Measurements from ENCODE around the gene ZDHHC1.
"Not testable (repeated sequence)": the region's sequence is repeated elsewhere in the genome, so short reads cannot be mapped to it uniquely, and the experiment has no call there.

Gene ZDHHC1

DNA sequence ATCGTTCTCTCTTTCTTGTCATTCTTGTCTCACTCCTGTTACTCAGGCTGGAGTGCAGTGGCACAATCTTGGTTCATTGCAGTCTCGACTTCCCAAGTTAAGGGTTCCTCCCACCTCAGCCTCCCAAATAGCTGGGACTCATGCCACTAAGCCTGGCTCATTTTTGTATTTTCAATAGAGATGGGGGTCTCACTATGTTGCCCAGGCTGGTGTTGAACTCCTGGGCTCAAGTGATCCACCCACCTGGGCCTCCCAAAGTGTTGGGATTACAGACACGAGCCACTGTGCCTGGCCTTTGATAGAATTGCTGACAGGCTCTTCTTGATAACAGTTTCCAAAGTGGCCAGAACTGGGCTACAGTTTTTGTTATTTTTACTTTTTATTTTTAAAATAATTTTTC, 55.2 kb downstream of the ZDHHC1 start:
- DNase-seq (ENCODE audit: low read depth) = no peak

DNA sequence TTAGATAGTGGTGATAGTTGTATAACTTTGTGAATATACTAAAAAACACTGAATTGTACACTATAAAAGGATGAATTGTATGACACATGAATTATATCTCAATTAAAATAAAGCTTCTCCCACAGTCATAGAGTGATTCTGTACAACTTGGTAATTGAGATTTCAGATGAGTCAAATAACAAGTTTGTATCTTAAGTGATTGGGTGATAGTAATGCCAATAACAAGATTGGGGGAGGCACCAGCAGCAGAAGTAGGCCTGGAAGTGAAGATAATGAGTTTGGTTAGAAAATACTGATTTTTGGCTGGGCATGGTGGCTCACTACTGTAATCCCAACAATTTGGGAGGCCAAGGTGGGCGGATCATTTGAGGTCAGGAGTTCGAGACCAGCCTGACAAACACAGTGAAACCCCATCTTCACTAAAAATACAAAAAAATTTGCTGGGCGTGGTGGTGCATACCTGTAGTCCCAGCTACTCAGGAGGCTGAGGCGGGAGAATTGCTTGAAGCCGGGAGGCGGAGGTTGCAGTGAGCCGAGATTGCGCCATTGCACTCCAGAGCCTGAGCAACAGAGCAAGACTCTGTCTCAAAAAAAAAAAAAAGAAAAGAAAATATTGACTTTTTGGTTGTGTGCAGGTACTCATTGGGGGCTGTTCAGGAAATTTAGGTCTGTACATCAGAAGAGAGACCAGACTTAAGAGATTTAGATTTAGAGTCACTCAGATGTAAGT, 56.6 kb downstream of the ZDHHC1 start:
- not testable (repeated sequence) for DNase-seq (ENCODE audit: low read depth)

DNA sequence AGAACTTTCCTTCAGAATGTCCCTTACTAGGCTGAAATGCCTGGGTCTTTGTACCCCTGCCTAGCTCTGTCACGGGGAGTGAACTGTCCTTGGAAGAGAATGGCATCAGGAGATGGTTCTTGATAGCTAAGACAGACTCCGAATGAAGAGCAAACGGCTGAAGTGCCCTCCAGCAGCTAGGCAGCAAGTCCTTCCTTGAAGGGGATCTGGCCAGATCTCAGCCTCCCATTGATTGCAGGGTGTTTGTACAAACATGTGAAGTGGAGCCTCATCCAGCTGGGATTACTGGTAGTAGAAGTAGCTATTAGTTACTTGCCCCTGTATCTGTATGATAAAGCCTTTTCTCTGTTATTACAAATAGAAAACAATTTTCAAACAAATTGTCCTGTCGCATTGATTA, 58.7 kb downstream of the ZDHHC1 start:
- no peak for DNase-seq (ENCODE audit: low read depth)

DNA sequence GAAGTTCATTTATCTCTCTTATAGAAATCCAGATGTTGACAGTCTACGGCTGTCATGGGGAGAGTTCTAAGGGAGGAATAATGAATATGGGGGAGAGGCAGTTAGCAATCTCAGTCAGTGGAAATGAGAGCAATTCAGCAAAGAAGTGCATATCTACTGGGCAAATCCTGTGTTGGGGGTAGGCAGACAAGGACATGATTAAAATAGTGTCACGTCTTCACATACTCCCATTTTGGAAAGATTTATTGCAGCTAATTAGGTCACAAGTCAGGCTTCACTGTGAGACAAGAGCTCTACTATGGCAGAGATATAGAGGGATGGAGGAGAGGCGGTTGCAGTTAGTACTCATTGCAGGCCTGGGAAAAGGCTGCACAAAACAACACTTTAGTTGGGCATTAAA, 59.9 kb downstream of the ZDHHC1 start:
- no peak for DNase-seq (ENCODE audit: low read depth)

DNA sequence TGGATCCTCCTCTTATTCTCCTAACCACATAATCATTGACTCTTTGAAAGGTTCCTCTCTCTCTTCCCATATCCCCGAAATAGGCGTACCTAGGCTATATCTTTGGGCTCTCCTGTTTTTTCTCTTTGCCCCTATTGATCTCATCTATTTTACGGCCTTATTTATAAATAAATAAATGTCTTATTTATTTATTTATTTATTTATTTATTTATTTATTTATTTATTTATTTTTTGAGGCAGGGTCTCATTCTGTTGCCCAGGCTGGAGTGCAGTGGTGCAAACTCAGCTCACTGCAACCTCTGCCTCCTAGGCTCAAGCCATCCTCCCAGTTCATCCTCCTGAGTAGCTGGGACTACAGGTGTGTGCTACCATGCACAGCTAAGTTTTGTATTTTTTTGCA, 63.8 kb downstream of the ZDHHC1 start:
- not testable (repeated sequence) for DNase-seq (ENCODE audit: low read depth)

DNA sequence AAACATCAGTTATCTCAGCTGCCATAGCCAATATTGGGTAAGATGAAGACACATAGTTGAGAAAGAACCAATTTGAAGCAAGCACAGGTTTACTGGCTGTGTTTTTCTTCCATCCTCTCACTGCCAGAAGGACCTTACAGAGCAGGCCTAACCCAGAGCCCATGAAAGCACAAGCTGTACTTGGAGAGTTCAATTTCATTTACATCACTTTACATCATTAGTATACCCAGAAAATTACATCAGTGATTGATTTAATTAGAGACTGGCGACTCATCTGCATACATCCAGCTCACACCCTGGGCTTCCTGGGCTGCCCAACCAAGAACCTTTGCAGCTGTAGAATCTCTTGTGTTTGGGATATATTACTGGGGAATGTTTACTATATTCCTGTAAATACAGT, 66.0 kb downstream of the ZDHHC1 start:
- no peak for DNase-seq (ENCODE audit: low read depth)

DNA sequence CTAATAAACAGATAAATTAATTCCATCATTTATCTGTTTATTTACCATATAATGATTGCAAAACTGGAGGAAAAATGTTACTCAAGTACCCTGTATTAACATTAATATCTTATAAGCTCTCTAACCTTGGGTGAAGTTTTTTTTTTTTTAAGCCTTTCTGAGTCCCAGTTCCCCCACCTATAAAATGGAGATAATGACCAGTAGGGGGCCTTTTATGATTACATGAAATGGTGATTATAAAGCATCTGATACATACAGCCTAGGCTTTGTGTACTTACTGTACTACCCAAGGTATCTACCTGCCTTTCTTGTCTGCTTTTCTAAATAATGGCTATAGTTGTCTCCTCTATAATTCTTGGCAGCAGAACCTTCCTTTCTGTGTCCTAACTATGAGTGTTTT, 67.1 kb downstream of the ZDHHC1 start:
- DNase-seq (ENCODE audit: low read depth) = no peak

DNA sequence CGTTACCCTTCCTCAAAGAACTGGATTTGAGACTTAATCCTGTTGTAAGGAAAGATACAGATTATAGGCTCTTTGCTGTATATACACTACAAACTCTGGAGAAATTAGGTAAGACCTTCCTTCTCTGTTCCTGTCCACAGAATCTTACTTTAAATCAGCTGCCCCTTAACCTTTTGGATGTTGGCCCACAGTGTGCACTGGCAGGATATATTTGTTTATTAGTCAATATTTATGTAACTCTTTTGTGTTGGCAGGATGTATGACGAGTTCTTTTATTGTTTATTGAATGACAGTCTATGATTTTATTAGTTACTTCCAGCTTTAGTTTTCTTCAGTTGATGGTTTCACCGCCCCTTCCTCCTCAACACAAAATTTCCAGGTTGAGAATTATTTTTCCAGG, 69.9 kb downstream of the ZDHHC1 start:
- no peak for DNase-seq (ENCODE audit: low read depth)

DNA sequence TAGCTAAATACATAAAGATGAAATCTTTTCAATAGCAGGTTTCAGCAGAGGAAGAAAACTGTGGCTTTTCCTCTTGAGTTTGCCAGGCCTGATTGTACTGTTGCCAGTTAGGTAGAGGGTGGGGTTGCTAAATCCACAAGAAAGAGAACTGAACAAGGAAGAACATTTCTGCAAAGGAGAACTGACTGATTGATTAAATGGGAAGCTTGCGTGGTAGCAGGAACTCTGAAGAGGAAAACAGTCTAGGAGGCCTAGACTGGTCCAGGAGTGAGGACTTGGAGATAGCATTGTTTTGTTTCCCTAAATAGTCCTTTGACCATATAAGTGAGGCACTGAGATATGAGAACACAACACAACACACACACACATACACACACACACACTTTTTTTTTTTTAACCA, 70.9 kb downstream of the ZDHHC1 start:
- DNase-seq (ENCODE audit: low read depth) = no peak

Data from stimulated activated CD8-positive, alpha-beta memory T cell treated with anti-CD3 and anti-CD28 coated beads, Interleukin-7, amount 100 ng/mL, for 24 hours (primary cell).